K562 (cell line): Measurements from ENCODE around the gene UBQLN2. TPM values are rescaled to one million over a fixed set of nuclear protein-coding genes. Genes with fewer than 3 reads are reported as not detected.
A peak's percentile ranks its signal among the peaks of the same experiment; 100 is the strongest.

Source experiments
- KAT2B ChIP-seq: IDR thresholded peaks from one replicate; pipeline ENCODE4 v1.6.1; 2012; ENCODE audit warnings: low read depth, mild to moderate bottlenecking, control low read depth, inconsistent platforms, low read length, moderate library complexity
- MCM5 ChIP-seq: fragments of 450-650 bp; IDR thresholded peaks from 2 replicates; pipeline ENCODE4 v1.6.1; 2016; ENCODE audit warnings: low read depth
- MCM7 ChIP-seq, 2 experiments: fragments of 450-650 bp; IDR thresholded peaks; 2 replicates each; pipeline ENCODE4 v1.6.1; 2016 to 2018
- MEF2A ChIP-seq: IDR thresholded peaks from 2 replicates; pipeline ENCODE4 v1.6.1; 2011; ENCODE audit warnings: low read depth, mild to moderate bottlenecking, low read length, moderate library complexity; ENCODE audit not compliant: control insufficient read depth
- MGA ChIP-seq: fragments of 450-650 bp; IDR thresholded peaks from 2 replicates; pipeline ENCODE4 v1.6.1; 2016; ENCODE audit warnings: mild to moderate bottlenecking, moderate library complexity
- NCOA4 ChIP-seq: fragments of 450-650 bp; IDR thresholded peaks from 2 replicates; pipeline ENCODE4 v1.6.1; 2018; ENCODE audit warnings: mild to moderate bottlenecking; ENCODE audit not compliant: partially characterized antibody
- RFX5 ChIP-seq: IDR thresholded peaks from 2 replicates; pipeline ENCODE4 v1.6.1; 2011; ENCODE audit warnings: low read depth, mild to moderate bottlenecking, improper control_type of control experiment, low read length
- SOX6 ChIP-seq: fragments of 450-650 bp; IDR thresholded peaks from 2 replicates; pipeline ENCODE4 v1.6.1; 2014; ENCODE audit warnings: mild to moderate bottlenecking
- TAL1 ChIP-seq: fragments of 450-650 bp; IDR thresholded peaks from 2 replicates; pipeline ENCODE4 v1.6.1; 2016; ENCODE audit warnings: mild to moderate bottlenecking
- TFAM ChIP-seq: fragments of 250-450 bp; sonication (Bioruptor Pico); conservative IDR thresholded peaks from 2 replicates; pipeline ENCODE4 v1.5.0; 2021; ENCODE audit warnings: mild to moderate bottlenecking, moderate library complexity
- ZNF695 ChIP-seq: fragments of 450-650 bp; formaldehyde crosslinking; IDR thresholded peaks from 2 replicates; pipeline ENCODE4 v1.4.0; 2020; ENCODE audit warnings: mild to moderate bottlenecking, moderate library complexity
- polyA plus RNA-seq, 8 experiments: library from polyadenylated mRNA; depleted of rRNA in 4 of 8; stranded (reverse) in 5 of 8; unstranded in 3 of 8; fragments of >200 nt; fragmentation: Nextera tagmentation in 2 of 8; fragmentation: Illumina TruSeq in 1 of 8; extraction: Ambion mirVana in 2 of 8; extraction: Trizol in 1 of 8; gene quantifications; 2 replicates each; pipeline versions ENCODE4 v1.2.1 to v1.2.3, GENCODE V29; 2011 to 2014; ENCODE audit warnings: inconsistent platforms in 1 of 8, missing spikeins in 1 of 8
- total RNA-seq, 7 experiments: library from RNA; depleted of rRNA in 6 of 7; stranded (reverse); fragments of >200 nt in 6 of 7; fragmentation: Illumina TruSeq in 2 of 7; extraction: Trizol in 2 of 7; gene quantifications; 2 replicates each; pipeline versions ENCODE4 v1.2.1 to v1.2.3, GENCODE V29; 2011 to 2021; ENCODE audit warnings: low replicate concordance in 1 of 7
- TF ChIP-seq, protein P1 (sequence below): fragments of 450-650 bp; conservative IDR thresholded peaks from 2 replicates; pipeline ENCODE4 v1.6.1; 2016; ENCODE audit warnings: missing genetic modification characterization, low read depth, mild to moderate bottlenecking, missing compliant biosample characterization, moderate library complexity
- TF ChIP-seq, protein P2 (sequence below): fragments of 250-450 bp; sonication (Bioruptor Pico); IDR thresholded peaks from 2 replicates; pipeline ENCODE4 v1.9.0; 2021; ENCODE audit warnings: mild to moderate bottlenecking, inconsistent platforms

UBQLN2 gene
- total and polyA plus RNA-seq, 9 of the 15 experiments (the other 6 are each of a cell fraction or from before 2014, with no cell fraction given): 1.5 to 17.9 (median 5.7) TPM

- TF ChIP-seq MGA: peak; percentile 70
- TF ChIP-seq KAT2B: no peak
- TF ChIP-seq NCOA4: no peak
- no peak for TF ChIP-seq MCM7 (IDR thresholded peaks at IDR 0.05)
- TF ChIP-seq TAL1: no peak
- no peak for TF ChIP-seq ZNF695 (CRISPR knock-in tag)
- no peak for TF ChIP-seq MEF2A
- no peak for TF ChIP-seq RFX5
- TF ChIP-seq, protein P1, sequence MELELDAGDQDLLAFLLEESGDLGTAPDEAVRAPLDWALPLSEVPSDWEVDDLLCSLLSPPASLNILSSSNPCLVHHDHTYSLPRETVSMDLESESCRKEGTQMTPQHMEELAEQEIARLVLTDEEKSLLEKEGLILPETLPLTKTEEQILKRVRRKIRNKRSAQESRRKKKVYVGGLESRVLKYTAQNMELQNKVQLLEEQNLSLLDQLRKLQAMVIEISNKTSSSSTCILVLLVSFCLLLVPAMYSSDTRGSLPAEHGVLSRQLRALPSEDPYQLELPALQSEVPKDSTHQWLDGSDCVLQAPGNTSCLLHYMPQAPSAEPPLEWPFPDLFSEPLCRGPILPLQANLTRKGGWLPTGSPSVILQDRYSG (tag): no peak
- no peak for TF ChIP-seq MCM5
- no peak for TF ChIP-seq TFAM (CRISPR knock-in tag)
- peak; percentile 80 for TF ChIP-seq SOX6
- TF ChIP-seq, protein P2, sequence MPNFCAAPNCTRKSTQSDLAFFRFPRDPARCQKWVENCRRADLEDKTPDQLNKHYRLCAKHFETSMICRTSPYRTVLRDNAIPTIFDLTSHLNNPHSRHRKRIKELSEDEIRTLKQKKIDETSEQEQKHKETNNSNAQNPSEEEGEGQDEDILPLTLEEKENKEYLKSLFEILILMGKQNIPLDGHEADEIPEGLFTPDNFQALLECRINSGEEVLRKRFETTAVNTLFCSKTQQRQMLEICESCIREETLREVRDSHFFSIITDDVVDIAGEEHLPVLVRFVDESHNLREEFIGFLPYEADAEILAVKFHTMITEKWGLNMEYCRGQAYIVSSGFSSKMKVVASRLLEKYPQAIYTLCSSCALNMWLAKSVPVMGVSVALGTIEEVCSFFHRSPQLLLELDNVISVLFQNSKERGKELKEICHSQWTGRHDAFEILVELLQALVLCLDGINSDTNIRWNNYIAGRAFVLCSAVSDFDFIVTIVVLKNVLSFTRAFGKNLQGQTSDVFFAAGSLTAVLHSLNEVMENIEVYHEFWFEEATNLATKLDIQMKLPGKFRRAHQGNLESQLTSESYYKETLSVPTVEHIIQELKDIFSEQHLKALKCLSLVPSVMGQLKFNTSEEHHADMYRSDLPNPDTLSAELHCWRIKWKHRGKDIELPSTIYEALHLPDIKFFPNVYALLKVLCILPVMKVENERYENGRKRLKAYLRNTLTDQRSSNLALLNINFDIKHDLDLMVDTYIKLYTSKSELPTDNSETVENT (CRISPR knock-in tag): no peak
Observed at GRCh38 chrX:56569378-56570057, 6.1 kb downstream of the UBQLN2 start (continued).
